Panc1 (cell line): Measurements from ENCODE around the gene TCF3.

Experiments
- POLR2AphosphoS5 ChIP-seq: IDR thresholded peaks from 2 replicates; pipeline ENCODE4 v1.6.1; 2012; ENCODE audit warnings: mild to moderate bottlenecking, low read depth, low read length, moderate library complexity
- TF ChIP-seq, protein P1 (sequence below): fragments of 450-650 bp; IDR thresholded peaks from 2 replicates; pipeline ENCODE4 v1.5.1; 2017; ENCODE audit warnings: mild to moderate bottlenecking
- TF ChIP-seq, protein P2 (sequence below), 2 experiments: IDR thresholded peaks; 2 replicates each; pipeline ENCODE4 v1.6.1; 2011 to 2012; ENCODE audit warnings: low read depth in 2 of 2, control low read depth in 1 of 2, low read length in 1 of 2, mild to moderate bottlenecking in 1 of 2, moderate library complexity in 1 of 2; ENCODE audit not compliant: insufficient read depth in 1 of 2

DNA sequence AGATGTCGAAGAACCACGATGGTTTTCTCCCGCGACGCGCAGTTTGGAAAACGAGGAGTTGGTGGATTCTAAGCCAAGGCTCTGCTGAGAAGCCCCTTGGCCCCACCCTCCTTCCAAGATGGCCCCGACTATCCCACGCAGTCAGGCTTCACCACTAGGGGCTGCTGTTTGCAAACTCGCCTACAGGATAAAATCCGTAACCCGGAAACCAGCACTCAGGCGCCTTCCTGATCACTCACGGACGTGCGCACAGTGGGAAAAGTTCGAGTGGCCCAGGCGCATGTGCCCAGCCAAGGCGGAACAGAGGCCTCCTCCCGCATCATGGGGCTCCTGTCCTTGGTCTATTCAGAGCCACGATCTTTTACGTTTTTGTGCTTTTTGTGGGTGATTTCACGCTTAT is 28.0 kb downstream of the TCF3 start:
- TF ChIP-seq, protein P1, sequence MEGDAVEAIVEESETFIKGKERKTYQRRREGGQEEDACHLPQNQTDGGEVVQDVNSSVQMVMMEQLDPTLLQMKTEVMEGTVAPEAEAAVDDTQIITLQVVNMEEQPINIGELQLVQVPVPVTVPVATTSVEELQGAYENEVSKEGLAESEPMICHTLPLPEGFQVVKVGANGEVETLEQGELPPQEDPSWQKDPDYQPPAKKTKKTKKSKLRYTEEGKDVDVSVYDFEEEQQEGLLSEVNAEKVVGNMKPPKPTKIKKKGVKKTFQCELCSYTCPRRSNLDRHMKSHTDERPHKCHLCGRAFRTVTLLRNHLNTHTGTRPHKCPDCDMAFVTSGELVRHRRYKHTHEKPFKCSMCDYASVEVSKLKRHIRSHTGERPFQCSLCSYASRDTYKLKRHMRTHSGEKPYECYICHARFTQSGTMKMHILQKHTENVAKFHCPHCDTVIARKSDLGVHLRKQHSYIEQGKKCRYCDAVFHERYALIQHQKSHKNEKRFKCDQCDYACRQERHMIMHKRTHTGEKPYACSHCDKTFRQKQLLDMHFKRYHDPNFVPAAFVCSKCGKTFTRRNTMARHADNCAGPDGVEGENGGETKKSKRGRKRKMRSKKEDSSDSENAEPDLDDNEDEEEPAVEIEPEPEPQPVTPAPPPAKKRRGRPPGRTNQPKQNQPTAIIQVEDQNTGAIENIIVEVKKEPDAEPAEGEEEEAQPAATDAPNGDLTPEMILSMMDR: peak; percentile 85
- TF ChIP-seq, protein P2, sequence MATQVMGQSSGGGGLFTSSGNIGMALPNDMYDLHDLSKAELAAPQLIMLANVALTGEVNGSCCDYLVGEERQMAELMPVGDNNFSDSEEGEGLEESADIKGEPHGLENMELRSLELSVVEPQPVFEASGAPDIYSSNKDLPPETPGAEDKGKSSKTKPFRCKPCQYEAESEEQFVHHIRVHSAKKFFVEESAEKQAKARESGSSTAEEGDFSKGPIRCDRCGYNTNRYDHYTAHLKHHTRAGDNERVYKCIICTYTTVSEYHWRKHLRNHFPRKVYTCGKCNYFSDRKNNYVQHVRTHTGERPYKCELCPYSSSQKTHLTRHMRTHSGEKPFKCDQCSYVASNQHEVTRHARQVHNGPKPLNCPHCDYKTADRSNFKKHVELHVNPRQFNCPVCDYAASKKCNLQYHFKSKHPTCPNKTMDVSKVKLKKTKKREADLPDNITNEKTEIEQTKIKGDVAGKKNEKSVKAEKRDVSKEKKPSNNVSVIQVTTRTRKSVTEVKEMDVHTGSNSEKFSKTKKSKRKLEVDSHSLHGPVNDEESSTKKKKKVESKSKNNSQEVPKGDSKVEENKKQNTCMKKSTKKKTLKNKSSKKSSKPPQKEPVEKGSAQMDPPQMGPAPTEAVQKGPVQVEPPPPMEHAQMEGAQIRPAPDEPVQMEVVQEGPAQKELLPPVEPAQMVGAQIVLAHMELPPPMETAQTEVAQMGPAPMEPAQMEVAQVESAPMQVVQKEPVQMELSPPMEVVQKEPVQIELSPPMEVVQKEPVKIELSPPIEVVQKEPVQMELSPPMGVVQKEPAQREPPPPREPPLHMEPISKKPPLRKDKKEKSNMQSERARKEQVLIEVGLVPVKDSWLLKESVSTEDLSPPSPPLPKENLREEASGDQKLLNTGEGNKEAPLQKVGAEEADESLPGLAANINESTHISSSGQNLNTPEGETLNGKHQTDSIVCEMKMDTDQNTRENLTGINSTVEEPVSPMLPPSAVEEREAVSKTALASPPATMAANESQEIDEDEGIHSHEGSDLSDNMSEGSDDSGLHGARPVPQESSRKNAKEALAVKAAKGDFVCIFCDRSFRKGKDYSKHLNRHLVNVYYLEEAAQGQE (IDR thresholded peaks at IDR 0.05; ENCODE audit: insufficient read depth in 1 of 2, low read depth in 2 of 2, low read length in 1 of 2): no peak
- TF ChIP-seq POLR2AphosphoS5: no peak
